PC-9 (cell line): ENCODE results near the gene IMMT.

Experiments used
- EZH2 ChIP-seq: fragments of 200-600 bp; sonication (generic); IDR thresholded peaks from 2 replicates; pipeline ENCODE4 v1.8.0; 2017; ENCODE audit warnings: antibody characterized with exemption, low read depth
- TF ChIP-seq, protein P1 (sequence below): fragments of 200-600 bp; sonication (generic); conservative IDR thresholded peaks from 2 replicates; pipeline ENCODE4 v1.6.1; 2017; ENCODE audit warnings: mixed run types, antibody characterized with exemption, mild to moderate bottlenecking, moderate library complexity

DNA sequence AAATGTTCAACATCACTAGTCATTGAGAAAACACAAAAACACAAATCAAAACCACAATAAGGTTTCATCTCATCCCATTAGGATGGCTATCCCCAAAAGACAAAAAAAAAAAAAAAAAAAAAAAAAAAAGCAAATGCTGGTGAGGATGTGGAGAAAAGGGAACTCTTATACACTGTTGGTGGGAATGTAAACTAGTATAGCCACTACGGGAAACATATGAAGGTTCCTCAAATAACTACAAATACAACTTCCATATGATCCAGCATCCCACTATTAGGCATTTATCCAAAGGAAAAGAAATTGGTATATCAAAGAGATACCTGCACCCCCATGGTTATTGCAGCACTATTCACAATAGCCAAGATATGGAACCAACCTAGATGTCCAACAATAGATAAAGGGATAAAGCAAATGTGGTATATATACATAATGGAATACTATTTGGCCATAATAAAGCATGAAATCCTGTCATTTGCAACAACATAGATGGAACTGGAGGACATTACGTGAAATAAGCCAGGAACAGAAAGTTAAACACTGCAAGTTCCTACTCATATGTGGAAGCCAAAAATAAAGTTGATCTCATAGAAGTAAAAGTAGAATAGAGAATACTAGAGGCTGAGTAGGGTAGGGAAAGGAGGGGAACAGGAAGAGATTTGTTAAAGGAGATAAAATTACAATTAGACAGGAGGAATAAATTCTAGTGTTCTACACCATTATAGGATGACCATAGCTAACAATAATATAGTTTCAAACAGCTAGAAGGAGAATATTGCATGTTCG, 98.0 kb downstream of the IMMT start:
- TF ChIP-seq, protein P1, sequence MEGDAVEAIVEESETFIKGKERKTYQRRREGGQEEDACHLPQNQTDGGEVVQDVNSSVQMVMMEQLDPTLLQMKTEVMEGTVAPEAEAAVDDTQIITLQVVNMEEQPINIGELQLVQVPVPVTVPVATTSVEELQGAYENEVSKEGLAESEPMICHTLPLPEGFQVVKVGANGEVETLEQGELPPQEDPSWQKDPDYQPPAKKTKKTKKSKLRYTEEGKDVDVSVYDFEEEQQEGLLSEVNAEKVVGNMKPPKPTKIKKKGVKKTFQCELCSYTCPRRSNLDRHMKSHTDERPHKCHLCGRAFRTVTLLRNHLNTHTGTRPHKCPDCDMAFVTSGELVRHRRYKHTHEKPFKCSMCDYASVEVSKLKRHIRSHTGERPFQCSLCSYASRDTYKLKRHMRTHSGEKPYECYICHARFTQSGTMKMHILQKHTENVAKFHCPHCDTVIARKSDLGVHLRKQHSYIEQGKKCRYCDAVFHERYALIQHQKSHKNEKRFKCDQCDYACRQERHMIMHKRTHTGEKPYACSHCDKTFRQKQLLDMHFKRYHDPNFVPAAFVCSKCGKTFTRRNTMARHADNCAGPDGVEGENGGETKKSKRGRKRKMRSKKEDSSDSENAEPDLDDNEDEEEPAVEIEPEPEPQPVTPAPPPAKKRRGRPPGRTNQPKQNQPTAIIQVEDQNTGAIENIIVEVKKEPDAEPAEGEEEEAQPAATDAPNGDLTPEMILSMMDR: no peak
- no peak for TF ChIP-seq EZH2
